T-helper 2 cell treated with Interferon-gamma antibody and Interleukin-4, amounts not matched to agents 5 μg/mL and 100 μg/mL, for 36 hours (primary cell): ENCODE data around the gene FKBP9.
"Not testable (repeated sequence)": the region's sequence is repeated elsewhere in the genome, so short reads cannot be mapped to it uniquely, and the experiment has no call there.

Experiments
- DNase-seq: peaks from one replicate; pipeline ENCODE4 v3.0.0; 2021; ENCODE audit warnings: low spot score
- H3K27ac Mint-ChIP-seq: one replicate; pipeline ENCODE4 v1.8.0; 2021; ENCODE audit warnings: mild to moderate bottlenecking, mixed read lengths
- H3K27me3 Mint-ChIP-seq: one replicate; pipeline ENCODE4 v1.8.0; 2021; ENCODE audit warnings: low read depth, mixed read lengths
- H3K36me3 Mint-ChIP-seq: one replicate; pipeline ENCODE4 v1.8.0; 2021; ENCODE audit warnings: low read depth, mixed read lengths
- H3K4me1 Mint-ChIP-seq: one replicate; pipeline ENCODE4 v1.8.0; 2021; ENCODE audit warnings: low read depth, mixed read lengths
- H3K4me3 Mint-ChIP-seq: one replicate; pipeline ENCODE4 v1.8.0; 2022; ENCODE audit warnings: mild to moderate bottlenecking, moderate library complexity, mixed read lengths
- H3K9me3 Mint-ChIP-seq: one replicate; pipeline ENCODE4 v1.8.0; 2021; ENCODE audit warnings: mixed read lengths

FKBP9 gene, protein sequence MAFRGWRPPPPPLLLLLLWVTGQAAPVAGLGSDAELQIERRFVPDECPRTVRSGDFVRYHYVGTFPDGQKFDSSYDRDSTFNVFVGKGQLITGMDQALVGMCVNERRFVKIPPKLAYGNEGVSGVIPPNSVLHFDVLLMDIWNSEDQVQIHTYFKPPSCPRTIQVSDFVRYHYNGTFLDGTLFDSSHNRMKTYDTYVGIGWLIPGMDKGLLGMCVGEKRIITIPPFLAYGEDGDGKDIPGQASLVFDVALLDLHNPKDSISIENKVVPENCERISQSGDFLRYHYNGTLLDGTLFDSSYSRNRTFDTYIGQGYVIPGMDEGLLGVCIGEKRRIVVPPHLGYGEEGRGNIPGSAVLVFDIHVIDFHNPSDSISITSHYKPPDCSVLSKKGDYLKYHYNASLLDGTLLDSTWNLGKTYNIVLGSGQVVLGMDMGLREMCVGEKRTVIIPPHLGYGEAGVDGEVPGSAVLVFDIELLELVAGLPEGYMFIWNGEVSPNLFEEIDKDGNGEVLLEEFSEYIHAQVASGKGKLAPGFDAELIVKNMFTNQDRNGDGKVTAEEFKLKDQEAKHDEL

DNA sequence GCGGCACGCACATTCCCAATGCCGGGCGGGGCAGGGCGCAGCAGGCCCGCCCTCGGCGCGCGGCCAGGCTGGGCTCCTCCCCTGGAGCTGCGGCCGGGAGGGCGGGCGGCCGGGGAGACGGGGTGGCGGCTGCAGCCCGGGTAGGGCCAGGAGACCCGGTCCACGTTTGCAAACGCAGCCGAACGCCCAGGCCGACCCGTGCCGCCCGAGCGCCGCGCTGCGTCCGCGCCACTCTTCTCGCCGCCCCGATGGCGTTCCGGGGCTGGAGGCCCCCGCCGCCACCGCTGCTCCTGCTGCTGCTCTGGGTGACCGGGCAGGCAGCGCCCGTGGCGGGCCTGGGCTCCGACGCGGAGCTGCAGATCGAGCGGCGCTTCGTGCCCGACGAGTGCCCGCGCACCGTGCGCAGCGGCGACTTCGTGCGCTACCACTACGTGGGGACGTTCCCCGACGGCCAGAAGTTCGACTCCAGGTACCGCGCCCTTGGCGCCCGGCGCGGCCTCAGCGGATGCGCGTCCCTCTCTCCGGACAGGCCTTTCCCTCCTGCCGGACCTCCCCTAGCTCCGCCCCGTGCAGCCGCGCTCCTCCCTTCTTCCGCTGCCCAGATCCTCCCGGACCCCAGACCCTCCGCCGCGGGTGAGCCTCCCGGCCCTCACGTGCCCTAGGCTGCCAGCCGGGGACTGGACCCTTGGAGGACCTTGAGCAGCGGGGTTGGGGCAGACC, at the start of gene FKBP9:
TSS of gene FKBP9 (plus strand) at position 115 of the 720 bp plus-strand sequence. CDS start at position 249, 134 bp downstream.
- Mint-ChIP-seq H3K4me1 (peaks cover 2% of the 10 kb centered on the region), H3K4me3 (peak within 1 kb of the TSS; percentile 77), H3K27me3 (peaks cover 30% of the 10 kb centered on the region), H3K9me3 (no peaks in the 10 kb centered on the region), H3K27ac (no peak within 1 kb of the TSS), H3K36me3 (no peaks in the 10 kb centered on the region)
- peak; percentile 21 for DNase-seq

DNA sequence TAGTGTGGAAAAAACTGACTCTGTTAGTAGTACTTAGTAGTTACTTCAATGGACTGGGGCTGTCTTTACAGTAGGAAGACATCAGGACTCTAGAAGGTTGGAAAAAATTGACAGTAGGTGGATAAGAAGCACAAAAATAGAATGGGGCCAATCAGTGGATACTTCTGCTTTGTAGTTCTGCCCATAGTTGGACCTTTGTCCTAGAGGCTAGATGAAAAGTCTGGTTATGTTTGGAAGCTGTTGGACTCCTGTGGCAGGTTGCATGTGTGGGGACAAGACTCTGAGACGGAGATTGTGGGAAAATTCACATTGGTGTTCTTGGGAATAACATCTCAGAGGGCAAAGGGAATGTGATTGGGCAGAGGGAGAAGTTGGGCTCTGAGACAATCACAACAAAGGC, 47.0 kb upstream of the FKBP9 start:
- Mint-ChIP-seq H3K36me3 (no peaks in the 10 kb centered on the region), H3K9me3 (no peaks in the 10 kb centered on the region), H3K4me1 (peaks cover 6% of the 10 kb centered on the region), H3K27ac (no peak overlapping the region), H3K27me3 (no peaks in the 10 kb centered on the region), H3K4me3 (no peak overlapping the region)
- DNase-seq, result no peak

DNA sequence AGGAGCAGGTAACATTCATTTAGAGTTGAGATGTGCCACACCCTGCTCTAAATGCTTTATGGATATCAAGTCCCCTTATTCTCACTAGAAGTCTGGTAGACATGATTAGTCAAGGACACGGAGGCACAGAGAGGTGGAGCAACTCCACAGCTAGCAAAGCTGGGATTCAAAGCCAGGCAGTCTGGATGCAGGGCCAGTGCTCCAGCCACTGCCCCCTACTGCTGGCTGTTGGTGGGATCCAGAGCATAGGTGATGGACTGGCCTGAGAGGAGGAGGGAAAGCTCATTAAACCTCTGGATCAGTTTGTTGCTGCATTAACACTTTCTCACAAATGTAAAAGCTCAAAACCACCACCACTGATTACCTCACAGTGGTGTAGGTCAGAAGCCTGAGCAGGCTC, 43.1 kb upstream of the FKBP9 start:
- H3K36me3 Mint-ChIP-seq, result peaks cover 5% of the 10 kb centered on the region
- H3K27ac Mint-ChIP-seq, result no peak overlapping the region
- no peak for DNase-seq
- H3K4me1 Mint-ChIP-seq, result no peaks in the 10 kb centered on the region
- no peak overlapping the region for H3K4me3 Mint-ChIP-seq
- H3K27me3 Mint-ChIP-seq, result no peaks in the 10 kb centered on the region
- no peaks in the 10 kb centered on the region for H3K9me3 Mint-ChIP-seq

DNA sequence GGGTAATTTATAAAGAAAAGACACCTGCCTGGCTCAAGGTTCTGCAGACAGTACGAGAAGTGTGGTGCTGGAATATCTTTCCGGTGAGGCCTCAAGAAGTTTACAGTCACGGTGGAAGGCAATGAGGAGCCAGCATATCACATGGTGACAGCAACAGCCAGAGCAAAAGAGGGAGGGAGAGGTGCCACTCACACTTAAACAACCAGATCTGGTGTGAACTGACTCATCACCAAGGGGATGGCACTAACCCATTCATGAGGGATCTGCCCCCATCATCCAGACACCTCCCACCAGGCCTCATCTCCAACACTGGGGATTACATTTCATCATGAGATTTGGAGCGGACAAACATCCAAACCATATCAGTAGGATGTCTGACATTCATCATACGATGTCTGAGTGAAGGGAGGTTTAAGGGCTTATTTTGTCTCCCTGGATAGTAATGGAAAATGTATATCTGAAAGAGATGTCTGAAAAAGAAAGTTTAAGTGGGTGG, 42.2 kb upstream of the FKBP9 start:
- Mint-ChIP-seq H3K36me3 (peaks cover 5% of the 10 kb centered on the region), H3K27me3 (no peaks in the 10 kb centered on the region), H3K4me1 (no peaks in the 10 kb centered on the region), H3K27ac (no peak overlapping the region), H3K9me3 (no peaks in the 10 kb centered on the region), H3K4me3 (no peak overlapping the region)
- DNase-seq, result no peak

DNA sequence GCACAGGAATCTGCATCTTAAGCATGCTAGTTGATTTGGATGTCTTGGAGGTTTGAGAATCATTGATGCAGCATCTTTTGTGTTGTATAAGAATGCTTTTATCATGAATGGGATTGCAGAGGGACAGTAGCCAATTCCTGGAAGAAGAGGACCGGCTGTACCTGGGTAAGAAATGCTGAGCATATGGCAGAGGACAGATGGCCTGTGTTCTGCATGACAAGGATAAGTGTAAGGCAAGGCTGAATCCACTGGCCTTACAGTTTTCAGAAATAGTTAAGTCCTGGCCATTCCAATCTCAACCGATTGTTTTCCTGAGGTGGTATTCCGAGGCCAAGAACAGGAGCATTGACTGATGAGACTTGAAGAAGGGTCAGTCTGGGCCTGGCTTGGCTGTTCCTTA, 41.2 kb upstream of the FKBP9 start:
- H3K9me3 Mint-ChIP-seq, result no peaks in the 10 kb centered on the region
- H3K36me3 Mint-ChIP-seq, result peaks cover 5% of the 10 kb centered on the region
- no peak overlapping the region for H3K4me3 Mint-ChIP-seq
- DNase-seq, result no peak
- H3K4me1 Mint-ChIP-seq, result no peaks in the 10 kb centered on the region
- no peaks in the 10 kb centered on the region for H3K27me3 Mint-ChIP-seq
- H3K27ac Mint-ChIP-seq, result no peak overlapping the region

DNA sequence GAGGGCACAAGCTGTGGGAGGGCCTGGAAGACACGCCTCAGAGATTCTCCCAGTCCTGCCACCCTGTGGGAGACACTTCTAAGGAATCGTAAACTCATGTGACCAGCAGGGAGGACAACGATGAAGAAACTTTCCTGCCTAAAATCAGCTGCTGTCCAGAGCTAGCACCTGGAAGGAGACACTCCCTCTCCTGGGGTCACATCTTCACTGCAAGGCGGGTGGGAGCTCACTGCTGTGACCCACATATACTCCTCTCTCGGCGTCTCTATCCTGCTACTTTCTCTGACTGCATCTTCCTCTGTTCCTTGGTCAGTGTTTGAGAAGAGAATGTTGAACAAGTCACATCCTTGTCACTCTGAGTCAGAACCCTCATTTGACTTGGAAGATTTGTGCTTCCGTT, 40.2 kb upstream of the FKBP9 start:
- H3K4me1 Mint-ChIP-seq, H3K9me3 Mint-ChIP-seq, H3K27me3 Mint-ChIP-seq, H3K27ac Mint-ChIP-seq, DNase-seq, H3K4me3 Mint-ChIP-seq, H3K36me3 Mint-ChIP-seq: not testable (repeated sequence)

DNA sequence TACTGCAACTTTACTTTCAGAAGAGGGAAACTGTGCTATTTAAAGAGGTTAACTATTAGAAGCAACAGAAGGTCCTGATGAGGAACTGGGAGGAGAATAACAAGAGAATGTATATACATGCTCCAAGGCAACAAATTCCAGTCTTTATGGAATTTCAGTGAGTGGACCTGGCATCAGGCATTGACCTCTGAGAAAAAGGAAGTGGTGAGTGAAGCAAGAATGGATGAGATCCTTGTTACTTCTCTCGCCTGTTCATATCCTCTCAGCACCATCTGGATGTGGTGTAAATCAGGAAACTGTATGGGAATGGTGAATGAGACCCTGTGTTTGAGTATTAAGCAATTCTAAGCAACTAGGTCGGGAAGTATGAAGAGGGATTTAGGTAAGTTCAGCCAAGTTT, 35.3 kb upstream of the FKBP9 start:
- Mint-ChIP-seq H3K27ac (no peak overlapping the region), H3K36me3 (peaks cover 13% of the 10 kb centered on the region), H3K27me3 (no peaks in the 10 kb centered on the region), H3K4me1 (no peaks in the 10 kb centered on the region), H3K9me3 (no peaks in the 10 kb centered on the region), H3K4me3 (no peak overlapping the region)
- DNase-seq, result no peak

DNA sequence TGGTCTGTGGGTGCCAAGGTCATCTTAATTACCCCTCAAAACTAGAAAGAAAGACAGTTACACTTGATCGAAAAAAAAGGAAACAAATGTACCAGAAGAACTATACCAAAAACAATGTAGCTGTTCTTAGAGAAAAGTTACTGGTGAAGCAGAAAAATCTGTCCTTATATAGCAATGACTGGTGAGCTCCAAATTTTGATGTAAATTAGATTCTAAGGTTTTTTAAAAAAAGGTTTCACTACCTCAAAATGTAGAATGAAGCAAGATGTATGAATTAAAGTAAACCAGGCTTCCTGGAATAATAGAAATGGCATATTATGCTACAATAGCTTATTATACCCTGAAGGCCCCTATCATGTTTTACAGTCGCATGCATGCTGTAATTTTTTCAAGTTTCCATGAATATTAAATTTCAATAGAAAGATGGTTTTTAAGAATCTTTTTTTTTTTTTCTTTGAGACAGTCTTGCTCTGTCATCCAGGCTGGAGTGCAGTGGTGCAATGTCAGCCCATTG, 28.4 kb upstream of the FKBP9 start:
- Mint-ChIP-seq H3K4me1 (no peaks in the 10 kb centered on the region), H3K36me3 (peaks cover 12% of the 10 kb centered on the region), H3K4me3 (no peak overlapping the region), H3K27me3 (no peaks in the 10 kb centered on the region), H3K9me3 (no peaks in the 10 kb centered on the region), H3K27ac (no peak overlapping the region)
- no peak for DNase-seq

DNA sequence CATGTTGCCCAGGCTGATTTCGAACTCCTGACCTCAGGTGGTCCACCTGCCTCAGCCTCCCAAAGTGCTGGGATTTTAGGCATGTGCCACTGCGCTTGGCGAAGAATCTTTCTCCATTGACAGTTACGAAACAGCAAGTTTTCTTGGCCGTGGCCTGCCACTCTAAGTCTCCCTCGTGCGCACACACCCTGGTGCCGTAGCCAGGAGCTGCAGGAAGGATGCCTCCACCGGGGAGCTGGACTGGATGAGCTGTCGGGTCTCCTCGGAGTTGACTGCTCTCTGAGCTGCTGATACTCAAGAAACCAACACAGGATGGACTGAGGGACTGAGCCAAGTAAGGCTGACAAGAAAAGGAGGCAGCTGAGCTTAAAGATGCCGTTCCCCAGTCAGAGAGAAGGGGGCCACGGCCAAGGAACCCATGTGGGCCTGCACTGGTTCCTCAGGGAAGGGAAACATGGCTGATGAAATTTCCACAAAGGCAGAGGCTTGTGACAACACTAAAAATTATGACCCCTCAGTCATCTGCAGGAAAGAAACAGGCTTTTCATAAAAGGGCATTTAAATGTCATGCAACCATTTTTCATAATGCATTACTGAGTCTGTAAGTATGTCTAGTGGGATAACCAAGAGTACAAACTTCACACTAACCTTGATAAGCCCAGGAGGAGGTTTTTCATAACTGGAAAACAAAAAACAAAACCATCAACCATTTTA, 27.7 kb upstream of the FKBP9 start:
- Mint-ChIP-seq H3K27ac (no peak overlapping the region), H3K27me3 (no peaks in the 10 kb centered on the region)
- no peak for DNase-seq

DNA sequence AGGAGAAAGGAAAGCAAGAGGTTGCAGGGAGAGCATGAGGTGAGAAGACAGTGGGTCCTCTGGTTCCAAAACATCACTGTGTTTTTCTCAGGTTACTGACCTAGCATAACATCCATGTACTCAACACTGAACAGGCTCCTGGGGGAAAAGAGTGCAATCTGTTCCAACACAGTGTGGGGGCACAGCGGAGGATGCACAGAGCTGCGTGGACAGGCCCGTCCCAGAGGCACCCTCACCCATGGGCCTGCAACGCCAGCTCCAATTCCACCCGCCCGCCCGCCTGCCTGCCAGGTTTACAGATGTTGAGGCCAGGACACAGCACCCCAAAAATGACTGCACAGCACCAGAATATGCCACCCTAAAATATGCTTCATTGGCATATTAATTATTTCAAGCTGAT, 26.9 kb upstream of the FKBP9 start:
- Mint-ChIP-seq H3K4me1 (no peaks in the 10 kb centered on the region), H3K27me3 (no peaks in the 10 kb centered on the region), H3K4me3 (no peak overlapping the region), H3K27ac (no peak overlapping the region), H3K36me3 (peaks cover 13% of the 10 kb centered on the region), H3K9me3 (no peaks in the 10 kb centered on the region)
- no peak for DNase-seq

More for the DNA sequence above, 27.7 kb upstream of the FKBP9 start:
- Mint-ChIP-seq H3K9me3 (no peaks in the 10 kb centered on the region), H3K4me1 (no peaks in the 10 kb centered on the region), H3K4me3 (no peak overlapping the region), H3K36me3 (peaks cover 13% of the 10 kb centered on the region)

DNA sequence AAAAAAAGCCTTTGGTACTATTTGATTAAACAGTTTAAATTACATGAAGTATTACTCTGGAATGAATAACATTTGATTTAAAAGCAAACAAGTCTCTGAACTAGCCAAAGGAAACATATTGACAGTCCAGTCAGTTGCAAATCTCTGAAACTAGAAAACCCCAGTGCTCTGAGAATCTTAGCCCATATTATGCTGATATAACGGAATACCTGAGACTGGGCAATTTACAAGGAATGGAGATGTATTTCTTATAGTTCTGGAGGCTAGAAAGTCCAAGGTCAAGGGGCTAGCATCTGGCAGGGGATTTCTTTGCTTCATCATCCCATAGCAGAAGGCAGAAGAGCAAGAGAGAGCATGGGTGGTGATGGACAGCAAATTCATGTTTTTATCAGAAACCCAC, 21.7 kb upstream of the FKBP9 start:
- no peak overlapping the region for H3K27ac Mint-ChIP-seq
- H3K4me3 Mint-ChIP-seq, result no peak overlapping the region
- H3K27me3 Mint-ChIP-seq, result no peaks in the 10 kb centered on the region
- H3K36me3 Mint-ChIP-seq, result peaks cover 7% of the 10 kb centered on the region
- peaks cover 7% of the 10 kb centered on the region for H3K4me1 Mint-ChIP-seq
- H3K9me3 Mint-ChIP-seq, result no peaks in the 10 kb centered on the region
- DNase-seq, result no peak

DNA sequence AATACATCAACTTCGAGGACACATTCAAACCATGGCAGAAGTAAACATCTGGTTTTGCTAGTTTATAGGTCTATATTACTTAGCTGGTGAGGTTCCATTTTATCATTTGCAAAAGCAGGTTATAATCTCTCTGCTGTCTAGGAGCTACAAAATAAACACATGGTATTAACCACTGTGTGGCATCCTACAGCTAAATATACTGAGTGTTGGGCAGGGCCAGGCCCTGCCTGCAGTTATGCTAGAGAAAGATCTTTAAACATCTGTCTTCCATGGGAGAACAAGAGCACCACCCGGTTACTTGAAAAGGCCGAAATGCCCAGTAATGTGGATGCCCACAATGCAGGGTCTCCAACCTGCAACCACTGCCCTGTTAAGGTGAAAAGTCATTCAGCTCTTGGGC, 20.6 kb upstream of the FKBP9 start:
- Mint-ChIP-seq H3K36me3 (peaks cover 6% of the 10 kb centered on the region), H3K4me1 (peaks cover 11% of the 10 kb centered on the region), H3K4me3 (no peak overlapping the region), H3K9me3 (no peaks in the 10 kb centered on the region), H3K27me3 (no peaks in the 10 kb centered on the region), H3K27ac (no peak overlapping the region)
- no peak for DNase-seq

DNA sequence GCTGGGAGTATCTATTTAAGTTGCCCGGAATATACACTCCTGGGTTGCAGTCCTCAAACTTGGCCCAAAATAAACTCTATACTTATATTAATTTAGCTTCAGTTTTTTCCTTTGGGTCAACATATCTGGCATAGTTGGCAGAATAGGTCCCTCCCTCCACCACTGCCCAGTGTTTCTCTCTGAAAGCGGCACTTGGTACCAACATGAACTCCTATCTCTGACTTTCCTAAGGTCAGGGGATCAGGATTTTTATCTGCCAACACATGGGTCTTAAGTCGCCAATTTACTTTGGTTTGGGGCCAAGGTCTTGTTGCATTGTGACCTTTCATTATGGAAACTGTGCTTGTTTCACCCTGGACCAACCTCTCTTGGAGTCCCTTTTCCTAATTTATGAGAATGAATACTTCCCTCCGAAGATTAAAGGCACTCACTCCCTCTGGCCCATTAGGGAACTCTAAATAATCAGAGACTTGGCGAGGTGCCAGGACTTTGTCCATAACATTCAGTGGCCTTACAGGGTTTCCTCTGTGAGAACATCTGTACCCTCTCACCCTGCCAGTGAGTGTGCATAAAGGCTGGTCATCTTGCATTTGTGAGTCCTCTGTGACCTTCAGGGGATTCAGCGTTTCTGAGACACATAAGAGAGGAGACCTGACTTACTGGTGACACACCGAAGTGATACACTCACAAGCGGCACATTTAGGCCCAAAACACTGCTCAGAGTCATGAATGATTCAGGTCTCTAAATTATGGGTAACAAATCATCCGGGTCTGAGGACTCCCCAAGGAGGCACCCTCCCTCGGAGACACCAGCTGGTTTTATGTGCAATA, 19.7 kb upstream of the FKBP9 start:
- peaks cover 6% of the 10 kb centered on the region for H3K36me3 Mint-ChIP-seq
- H3K9me3 Mint-ChIP-seq, result no peaks in the 10 kb centered on the region
- H3K4me1 Mint-ChIP-seq, result peaks cover 18% of the 10 kb centered on the region
- DNase-seq, result no peak
- no peak overlapping the region for H3K27ac Mint-ChIP-seq
- no peak overlapping the region for H3K4me3 Mint-ChIP-seq
- no peaks in the 10 kb centered on the region for H3K27me3 Mint-ChIP-seq
